ENCODE data around the gene ANGPTL2.

ANGPTL2 gene

DNA sequence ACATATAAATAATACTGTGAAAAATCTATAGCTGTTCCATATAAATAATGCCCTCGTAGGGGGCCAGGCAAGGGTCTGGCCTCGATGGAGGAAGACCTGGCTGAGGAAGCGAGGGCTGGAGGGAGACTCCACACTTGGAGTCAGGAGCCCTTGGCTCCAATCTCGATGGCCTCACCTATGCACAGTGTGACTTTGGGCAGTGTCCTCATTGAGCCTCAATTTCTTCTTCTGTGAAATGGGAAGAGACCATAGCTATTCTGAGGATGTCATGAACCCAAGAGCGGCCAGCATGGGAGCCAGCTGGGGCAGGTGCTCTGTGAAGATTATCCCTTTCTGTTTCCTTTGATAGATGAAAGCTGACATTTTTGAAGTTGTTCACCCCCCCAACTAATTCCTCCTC, 24.8 kb downstream of the ANGPTL2 start:
- H3K27me3 ChIP-seq (ENCODE audit: insufficient read depth, poor library complexity, severe bottlenecking), result no peaks in the 10 kb centered on the region
- no peaks in the 10 kb centered on the region for H3K36me3 ChIP-seq (ENCODE audit: low read depth)
- no peak overlapping the region for H3K4me3 ChIP-seq (ENCODE audit: severe bottlenecking)
- DNase-seq (ENCODE audit: low spot score), result no peak
- TF ChIP-seq, protein P1, sequence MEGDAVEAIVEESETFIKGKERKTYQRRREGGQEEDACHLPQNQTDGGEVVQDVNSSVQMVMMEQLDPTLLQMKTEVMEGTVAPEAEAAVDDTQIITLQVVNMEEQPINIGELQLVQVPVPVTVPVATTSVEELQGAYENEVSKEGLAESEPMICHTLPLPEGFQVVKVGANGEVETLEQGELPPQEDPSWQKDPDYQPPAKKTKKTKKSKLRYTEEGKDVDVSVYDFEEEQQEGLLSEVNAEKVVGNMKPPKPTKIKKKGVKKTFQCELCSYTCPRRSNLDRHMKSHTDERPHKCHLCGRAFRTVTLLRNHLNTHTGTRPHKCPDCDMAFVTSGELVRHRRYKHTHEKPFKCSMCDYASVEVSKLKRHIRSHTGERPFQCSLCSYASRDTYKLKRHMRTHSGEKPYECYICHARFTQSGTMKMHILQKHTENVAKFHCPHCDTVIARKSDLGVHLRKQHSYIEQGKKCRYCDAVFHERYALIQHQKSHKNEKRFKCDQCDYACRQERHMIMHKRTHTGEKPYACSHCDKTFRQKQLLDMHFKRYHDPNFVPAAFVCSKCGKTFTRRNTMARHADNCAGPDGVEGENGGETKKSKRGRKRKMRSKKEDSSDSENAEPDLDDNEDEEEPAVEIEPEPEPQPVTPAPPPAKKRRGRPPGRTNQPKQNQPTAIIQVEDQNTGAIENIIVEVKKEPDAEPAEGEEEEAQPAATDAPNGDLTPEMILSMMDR (IDR thresholded peaks at IDR 0.05; ENCODE audit: poor library complexity, severe bottlenecking), result no peak
- no peak for ATAC-seq (ENCODE audit: low read depth)
- H3K4me1 ChIP-seq (ENCODE audit: insufficient read depth, poor library complexity, severe bottlenecking), result no peaks in the 10 kb centered on the region
- no peak overlapping the region for H3K27ac ChIP-seq (ENCODE audit: poor library complexity, severe bottlenecking)
- no peaks in the 10 kb centered on the region for H3K9me3 ChIP-seq (ENCODE audit: severe bottlenecking)

DNA sequence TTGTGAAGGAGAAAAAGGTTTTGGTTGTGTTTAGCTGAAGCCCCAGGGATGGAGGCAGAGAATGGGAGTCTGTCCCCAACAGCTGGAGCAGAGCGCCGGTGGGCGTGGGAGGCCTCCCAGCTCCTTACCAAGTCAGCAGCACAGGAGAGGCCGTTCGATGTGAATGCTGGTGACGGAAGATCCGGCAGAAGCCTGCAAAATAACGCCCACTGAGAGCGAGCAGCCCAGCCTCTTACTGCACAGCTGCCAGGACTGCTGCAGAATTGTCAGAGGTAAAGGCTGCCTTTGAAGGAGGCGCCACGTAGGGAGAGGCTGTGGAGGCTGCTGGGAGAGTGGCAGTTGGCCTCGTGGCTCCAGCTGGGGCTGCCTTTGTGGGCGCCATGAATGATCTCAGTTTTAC, 26.2 kb downstream of the ANGPTL2 start:
- no peaks in the 10 kb centered on the region for H3K4me1 ChIP-seq (ENCODE audit: insufficient read depth, poor library complexity, severe bottlenecking)
- no peaks in the 10 kb centered on the region for H3K36me3 ChIP-seq (ENCODE audit: low read depth)
- TF ChIP-seq, protein P1 (IDR thresholded peaks at IDR 0.05; ENCODE audit: poor library complexity, severe bottlenecking), result no peak
- ATAC-seq (ENCODE audit: low read depth) (no peak), DNase-seq (ENCODE audit: low spot score) (no peak)
- no peak overlapping the region for H3K4me3 ChIP-seq (ENCODE audit: severe bottlenecking)
- H3K9me3 ChIP-seq (ENCODE audit: severe bottlenecking), result no peaks in the 10 kb centered on the region
- no peak overlapping the region for H3K27ac ChIP-seq (ENCODE audit: poor library complexity, severe bottlenecking)
- H3K27me3 ChIP-seq (ENCODE audit: insufficient read depth, poor library complexity, severe bottlenecking), result no peaks in the 10 kb centered on the region

DNA sequence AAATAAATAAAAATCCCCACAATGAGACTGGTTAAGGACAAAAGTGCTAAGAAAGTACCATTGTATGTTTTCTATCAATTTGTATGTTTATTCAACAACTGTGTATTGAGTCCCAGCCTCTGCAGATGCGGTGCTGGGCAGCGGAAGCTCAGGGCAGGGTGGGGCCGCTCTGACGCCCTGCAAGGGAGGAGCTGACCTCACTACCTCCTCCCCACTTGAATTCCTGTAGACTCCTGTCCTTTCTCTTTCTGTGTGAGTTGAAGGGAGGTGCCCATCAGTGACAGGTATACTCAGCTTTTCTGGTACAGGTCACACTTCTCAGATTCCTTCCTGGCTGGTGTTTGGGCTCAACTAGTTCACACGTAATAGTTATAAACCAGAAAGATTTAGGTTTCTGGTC, 27.0 kb downstream of the ANGPTL2 start:
- DNase-seq (ENCODE audit: low spot score), result no peak
- Histone ChIP-seq H3K4me1 (ENCODE audit: insufficient read depth, poor library complexity, severe bottlenecking) (no peaks in the 10 kb centered on the region), H3K9me3 (ENCODE audit: severe bottlenecking) (no peaks in the 10 kb centered on the region), H3K4me3 (ENCODE audit: severe bottlenecking) (no peak overlapping the region), H3K27ac (ENCODE audit: poor library complexity, severe bottlenecking) (no peak overlapping the region), H3K36me3 (ENCODE audit: low read depth) (no peaks in the 10 kb centered on the region), H3K27me3 (ENCODE audit: insufficient read depth, poor library complexity, severe bottlenecking) (no peaks in the 10 kb centered on the region)
- no peak for ATAC-seq (ENCODE audit: low read depth)
- TF ChIP-seq, protein P1 (IDR thresholded peaks at IDR 0.05; ENCODE audit: poor library complexity, severe bottlenecking), result no peak

DNA sequence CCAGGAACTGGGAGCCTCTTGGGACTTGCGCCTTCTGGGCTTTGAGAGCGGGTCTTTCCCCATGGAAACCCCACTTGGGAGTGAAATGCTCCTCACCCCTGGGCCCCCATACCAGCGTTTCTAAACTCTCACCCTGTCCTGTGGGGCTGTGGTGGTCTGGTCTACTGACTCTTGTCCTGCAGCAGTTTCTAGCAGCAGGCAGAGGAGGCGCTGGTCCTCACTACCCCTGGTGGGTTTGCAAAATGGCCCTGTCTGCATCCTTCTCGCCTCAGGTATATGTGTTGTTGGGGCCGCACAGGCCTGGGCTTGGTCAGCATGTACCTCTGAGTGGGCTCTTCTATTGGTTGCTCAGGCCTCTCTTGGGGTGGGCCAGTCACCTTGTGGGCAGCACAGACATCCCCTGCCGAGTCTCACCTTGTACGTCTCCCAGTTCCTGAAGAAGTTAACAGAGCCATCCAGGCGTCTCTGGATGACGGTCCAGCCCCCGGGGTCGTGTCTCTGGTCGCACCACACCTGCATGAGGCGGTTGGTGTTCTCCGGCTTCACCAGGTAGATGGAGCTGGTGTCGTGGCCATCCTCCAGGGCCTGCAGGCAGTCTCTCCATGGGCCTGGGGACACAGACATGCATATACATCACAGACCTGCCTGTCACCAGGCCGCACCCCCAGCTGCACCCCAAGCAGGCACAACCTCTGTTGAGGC, 29.0 kb downstream of the ANGPTL2 start:
- Histone ChIP-seq H3K36me3 (ENCODE audit: low read depth) (no peaks in the 10 kb centered on the region), H3K4me1 (ENCODE audit: insufficient read depth, poor library complexity, severe bottlenecking) (no peaks in the 10 kb centered on the region), H3K27me3 (ENCODE audit: insufficient read depth, poor library complexity, severe bottlenecking) (no peaks in the 10 kb centered on the region), H3K4me3 (ENCODE audit: severe bottlenecking) (no peak overlapping the region), H3K27ac (ENCODE audit: poor library complexity, severe bottlenecking) (no peak overlapping the region), H3K9me3 (ENCODE audit: severe bottlenecking) (no peaks in the 10 kb centered on the region)
- DNase-seq (ENCODE audit: low spot score) (no peak), ATAC-seq (ENCODE audit: low read depth) (no peak)
- TF ChIP-seq, protein P1 (IDR thresholded peaks at IDR 0.05; ENCODE audit: poor library complexity, severe bottlenecking), result no peak

DNA sequence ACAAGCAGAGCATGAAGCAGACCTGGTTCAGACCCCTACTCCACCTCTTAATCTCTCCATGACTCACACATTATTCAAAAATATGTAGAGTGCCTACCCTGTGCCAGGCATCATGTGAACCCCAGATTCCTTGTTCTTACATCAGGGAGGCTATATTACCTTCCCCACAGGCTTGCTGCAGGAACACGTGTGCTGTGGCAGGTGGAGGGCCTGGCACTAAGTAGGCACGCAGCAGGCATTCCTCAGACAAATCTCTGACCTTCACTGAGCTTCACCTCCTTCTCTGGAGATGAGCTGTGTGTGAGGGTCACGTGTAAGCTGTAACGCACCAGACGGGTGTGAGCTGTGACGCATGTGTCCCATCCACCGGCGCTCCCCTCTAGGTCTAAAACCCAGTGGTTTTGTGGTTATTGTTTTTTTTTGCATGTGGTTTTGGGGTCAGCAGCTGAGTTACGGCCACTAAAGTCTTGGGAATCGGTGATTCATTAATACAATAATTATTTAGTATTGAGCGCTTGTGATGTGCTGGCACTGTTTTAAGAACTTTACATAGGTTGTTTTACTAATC, 30.3 kb downstream of the ANGPTL2 start:
- no peaks in the 10 kb centered on the region for H3K9me3 ChIP-seq (ENCODE audit: severe bottlenecking)
- H3K27me3 ChIP-seq (ENCODE audit: insufficient read depth, poor library complexity, severe bottlenecking), result no peaks in the 10 kb centered on the region
- no peaks in the 10 kb centered on the region for H3K36me3 ChIP-seq (ENCODE audit: low read depth)
- no peak overlapping the region for H3K27ac ChIP-seq (ENCODE audit: poor library complexity, severe bottlenecking)
- ATAC-seq (ENCODE audit: low read depth) (no peak), DNase-seq (ENCODE audit: low spot score) (no peak)
- no peak overlapping the region for H3K4me3 ChIP-seq (ENCODE audit: severe bottlenecking)
- TF ChIP-seq, protein P1 (IDR thresholded peaks at IDR 0.05; ENCODE audit: poor library complexity, severe bottlenecking), result no peak
- no peaks in the 10 kb centered on the region for H3K4me1 ChIP-seq (ENCODE audit: insufficient read depth, poor library complexity, severe bottlenecking)
